Measurements from ENCODE around the gene HSPA9.

Gene HSPA9

DNA sequence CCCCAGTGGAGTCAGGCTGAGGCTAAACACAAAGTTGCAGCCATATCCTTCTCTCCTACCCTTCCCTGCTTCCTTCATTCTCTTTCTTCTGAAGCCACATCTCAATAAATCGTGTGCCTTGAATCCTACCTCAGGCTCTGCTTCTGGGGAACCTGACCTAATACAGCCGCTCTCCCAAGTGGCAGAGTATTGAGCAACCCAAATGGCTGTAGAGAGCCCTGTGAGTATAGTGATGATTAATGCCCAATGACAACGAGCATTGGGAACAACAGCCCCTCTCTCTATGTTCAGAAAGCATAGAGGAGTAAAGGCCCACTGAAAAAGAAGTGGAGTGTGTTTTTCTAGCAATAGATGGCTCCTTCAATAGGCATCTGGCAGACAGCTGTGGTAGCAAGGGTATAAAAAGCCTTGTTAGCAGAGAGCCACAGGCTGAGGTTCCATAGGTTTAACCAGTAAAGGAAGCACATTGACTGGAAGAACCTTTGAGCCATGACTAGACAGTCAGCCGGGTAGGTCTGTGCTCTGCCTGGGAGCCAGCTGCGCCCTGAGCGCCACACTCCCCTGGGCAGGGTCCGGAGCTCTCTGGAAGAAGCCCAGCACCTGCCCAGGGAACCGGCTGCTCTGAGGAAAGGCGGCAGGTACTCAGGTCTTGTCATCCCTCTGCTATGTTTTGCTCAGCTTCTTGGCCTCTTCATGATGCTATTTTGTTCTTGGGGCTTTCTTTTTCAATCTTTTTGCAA lies 22.6 kb upstream of the HSPA9 start:
- DNase-seq (ENCODE audit: insufficient read length, low spot score), result no peak
- FAIRE-seq, result no peak
- no peak for TF ChIP-seq POLR2AphosphoS5 (IDR thresholded peaks at IDR 0.05; ENCODE audit: low read depth, low read length)
- no peak for TF ChIP-seq TAF1 (IDR thresholded peaks at IDR 0.05; ENCODE audit: low read depth, low read length)
- no peak for TF ChIP-seq SPI1 (IDR thresholded peaks at IDR 0.05; ENCODE audit: low read depth, low read length)
- TF ChIP-seq POLR2A (IDR thresholded peaks at IDR 0.05; ENCODE audit: low read depth, low read length), result no peak
- TF ChIP-seq POU2F2 (IDR thresholded peaks at IDR 0.05; ENCODE audit: low read depth, low read length), result no peak
- no peak for TF ChIP-seq PAX5 (IDR thresholded peaks at IDR 0.05; ENCODE audit: insufficient read depth, low read length, severe bottlenecking)

DNA sequence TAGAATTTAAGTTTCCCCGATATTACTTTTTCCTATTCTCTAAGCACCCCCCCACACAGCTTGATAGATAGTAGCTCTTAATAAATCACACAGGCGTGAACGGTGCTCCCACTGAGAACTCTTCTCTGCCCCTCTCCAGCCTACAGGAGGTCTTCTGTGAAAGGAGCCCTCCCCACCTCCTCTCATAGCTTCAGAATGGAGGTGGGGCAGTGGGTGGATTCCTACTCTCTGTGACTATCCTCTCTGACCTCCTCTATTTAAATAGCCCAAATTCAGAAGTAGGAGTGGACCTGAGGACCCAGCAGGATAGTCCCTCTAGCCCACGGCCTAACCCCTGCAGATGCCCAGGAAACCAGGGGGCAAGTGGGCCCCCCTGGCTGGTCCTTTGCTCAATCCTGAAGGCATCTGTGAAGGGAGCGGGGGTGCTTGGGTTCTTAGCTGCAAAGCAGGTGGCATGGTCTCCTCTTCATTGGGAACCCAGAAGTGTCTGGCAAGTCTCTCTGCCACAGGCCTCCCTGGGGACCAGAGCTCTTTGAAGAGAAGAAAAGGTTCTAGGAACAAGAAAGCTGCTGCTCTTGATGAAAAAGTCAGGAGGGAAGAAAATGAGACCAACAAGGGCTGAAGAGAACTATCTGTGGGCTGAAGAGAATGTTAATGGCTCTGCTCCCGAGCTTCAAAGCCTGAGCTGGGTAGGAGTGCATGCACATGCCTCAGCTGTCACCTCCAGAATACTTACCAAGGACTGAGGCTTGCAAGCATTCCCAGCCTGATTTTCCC lies 21.1 kb upstream of the HSPA9 start:
- TF ChIP-seq PAX5 (IDR thresholded peaks at IDR 0.05; ENCODE audit: insufficient read depth, low read length, severe bottlenecking), result no peak
- TF ChIP-seq TAF1 (IDR thresholded peaks at IDR 0.05; ENCODE audit: low read depth, low read length), result no peak
- TF ChIP-seq SPI1 (IDR thresholded peaks at IDR 0.05; ENCODE audit: low read depth, low read length), result no peak
- no peak for TF ChIP-seq POU2F2 (IDR thresholded peaks at IDR 0.05; ENCODE audit: low read depth, low read length)
- FAIRE-seq, result no peak

DNA sequence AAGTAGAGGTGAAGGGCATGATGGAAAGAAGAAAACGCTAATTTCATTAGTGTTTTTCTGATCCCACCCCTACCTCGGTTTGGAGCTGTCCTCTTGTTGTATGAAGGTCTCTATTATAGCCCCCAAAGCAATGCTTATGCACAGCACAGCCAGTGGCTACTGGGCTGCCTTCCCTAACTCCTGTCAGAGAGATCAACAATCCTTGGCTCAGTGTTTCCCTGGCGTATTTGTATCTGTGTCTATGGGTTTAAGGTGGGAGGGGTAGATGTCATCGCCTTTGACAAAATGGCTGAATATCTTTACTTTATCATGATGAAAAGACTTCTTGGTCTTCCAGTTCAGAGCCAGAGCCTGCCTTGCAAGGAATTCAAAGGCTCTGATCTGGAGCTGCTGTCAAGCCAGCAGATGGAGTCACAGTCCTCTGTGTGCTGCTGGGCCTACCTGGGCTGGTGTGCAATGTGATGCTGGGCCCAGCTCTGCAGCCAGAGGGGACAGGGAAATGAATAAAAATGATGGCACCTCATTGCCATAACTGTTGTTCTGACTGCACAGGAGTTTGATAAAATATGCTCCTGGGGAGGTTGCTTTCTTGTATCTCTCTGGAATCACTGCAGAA lies 20.1 kb upstream of the HSPA9 start:
- TF ChIP-seq SPI1 (IDR thresholded peaks at IDR 0.05; ENCODE audit: low read depth, low read length), result no peak
- no peak for TF ChIP-seq POU2F2 (IDR thresholded peaks at IDR 0.05; ENCODE audit: low read depth, low read length)
- no peak for TF ChIP-seq POLR2AphosphoS5 (IDR thresholded peaks at IDR 0.05; ENCODE audit: low read depth, low read length)
- no peak for TF ChIP-seq TAF1 (IDR thresholded peaks at IDR 0.05; ENCODE audit: low read depth, low read length)
- no peak for TF ChIP-seq POLR2A (IDR thresholded peaks at IDR 0.05; ENCODE audit: low read depth, low read length)
- TF ChIP-seq PAX5 (IDR thresholded peaks at IDR 0.05; ENCODE audit: insufficient read depth, low read length, severe bottlenecking), result no peak
- peak; percentile 51 for FAIRE-seq
- no peak for DNase-seq (ENCODE audit: insufficient read length, low spot score)

More for the DNA sequence above, 21.1 kb upstream of the HSPA9 start:
- DNase-seq (ENCODE audit: insufficient read length, low spot score), result no peak

DNA sequence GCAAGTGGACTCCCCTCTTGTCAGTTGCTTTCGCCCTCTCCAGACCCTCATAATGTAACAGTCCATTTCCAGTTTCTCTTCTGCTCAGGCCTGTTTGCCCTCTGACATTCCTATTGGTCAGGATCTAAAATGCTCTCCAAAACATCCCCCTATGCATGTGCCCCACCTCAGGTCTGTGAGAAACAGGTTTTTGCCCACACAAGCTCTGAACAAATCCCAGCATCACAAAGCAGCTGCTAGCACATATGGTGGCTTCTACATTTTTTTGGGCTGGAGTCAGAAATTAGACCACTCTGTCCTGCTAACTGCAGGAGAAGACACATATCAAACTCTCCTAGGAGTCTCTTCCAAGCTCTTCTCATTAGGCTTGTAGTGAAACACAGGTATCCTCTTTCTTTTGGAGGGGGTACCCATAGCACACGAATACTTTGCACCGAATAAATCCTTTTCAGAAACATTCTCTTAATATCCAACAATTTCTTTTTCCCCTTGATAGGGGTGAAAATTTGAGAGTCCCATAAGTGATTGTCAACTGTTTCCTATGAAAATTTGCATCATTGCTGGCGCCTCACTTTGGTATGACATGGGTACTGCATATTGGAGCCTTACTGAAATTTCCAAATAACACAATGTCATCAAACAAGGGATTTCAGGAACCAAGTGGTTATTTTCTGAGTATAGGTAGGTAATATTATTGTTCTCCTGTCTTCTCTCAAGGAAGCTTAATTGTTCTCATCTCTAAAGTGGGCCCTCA lies 19.3 kb upstream of the HSPA9 start:
- TF ChIP-seq TAF1 (IDR thresholded peaks at IDR 0.05; ENCODE audit: low read depth, low read length) (no peak), PAX5 (IDR thresholded peaks at IDR 0.05; ENCODE audit: insufficient read depth, low read length, severe bottlenecking) (no peak), SPI1 (IDR thresholded peaks at IDR 0.05; ENCODE audit: low read depth, low read length) (no peak), POLR2AphosphoS5 (IDR thresholded peaks at IDR 0.05; ENCODE audit: low read depth, low read length) (no peak), POLR2A (IDR thresholded peaks at IDR 0.05; ENCODE audit: low read depth, low read length) (no peak), POU2F2 (IDR thresholded peaks at IDR 0.05; ENCODE audit: low read depth, low read length) (no peak)
- DNase-seq (ENCODE audit: insufficient read length, low spot score) (no peak), FAIRE-seq (no peak)

DNA sequence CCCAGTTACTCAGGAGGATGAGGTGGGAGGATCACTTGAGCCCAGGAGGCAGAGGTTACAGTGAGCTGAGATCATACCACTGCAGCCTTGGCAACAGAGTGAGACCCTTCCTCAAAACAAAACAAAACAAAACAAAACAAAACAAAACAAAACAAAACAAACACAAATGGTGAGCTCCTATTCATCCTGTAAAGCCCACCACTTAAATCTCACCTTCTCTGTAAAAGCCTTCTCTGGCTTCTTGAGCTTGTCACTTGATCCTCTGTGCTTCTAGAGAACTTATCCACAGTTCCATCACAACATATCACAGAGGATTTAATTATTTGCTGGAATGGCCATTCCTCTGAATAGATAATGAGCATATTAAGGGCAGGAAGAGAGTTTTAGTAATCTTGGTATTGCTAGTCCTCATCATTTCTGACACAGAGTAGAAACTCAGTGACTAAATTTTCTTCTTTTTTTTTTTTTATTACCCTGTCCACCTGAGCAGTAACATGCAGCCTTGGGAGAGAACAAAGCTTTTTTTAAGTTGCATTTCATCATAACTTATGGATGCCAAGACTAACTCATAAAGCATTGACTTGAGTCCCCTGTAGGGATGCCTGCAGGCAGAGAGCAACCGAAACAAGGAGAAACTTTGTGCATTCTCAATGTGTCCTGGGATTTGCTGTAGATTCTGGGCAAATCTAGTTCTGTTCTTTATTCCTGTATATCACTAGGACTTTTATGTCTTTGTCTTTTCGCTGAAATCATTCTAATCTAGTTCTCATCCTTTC lies 13.0 kb upstream of the HSPA9 start:
- FAIRE-seq (no peak), DNase-seq (ENCODE audit: insufficient read length, low spot score) (no peak)
- TF ChIP-seq PAX5 (IDR thresholded peaks at IDR 0.05; ENCODE audit: insufficient read depth, low read length, severe bottlenecking) (no peak), POLR2A (IDR thresholded peaks at IDR 0.05; ENCODE audit: low read depth, low read length) (no peak), SPI1 (IDR thresholded peaks at IDR 0.05; ENCODE audit: low read depth, low read length) (no peak), TAF1 (IDR thresholded peaks at IDR 0.05; ENCODE audit: low read depth, low read length) (no peak), POU2F2 (IDR thresholded peaks at IDR 0.05; ENCODE audit: low read depth, low read length) (no peak), POLR2AphosphoS5 (IDR thresholded peaks at IDR 0.05; ENCODE audit: low read depth, low read length) (no peak)

DNA sequence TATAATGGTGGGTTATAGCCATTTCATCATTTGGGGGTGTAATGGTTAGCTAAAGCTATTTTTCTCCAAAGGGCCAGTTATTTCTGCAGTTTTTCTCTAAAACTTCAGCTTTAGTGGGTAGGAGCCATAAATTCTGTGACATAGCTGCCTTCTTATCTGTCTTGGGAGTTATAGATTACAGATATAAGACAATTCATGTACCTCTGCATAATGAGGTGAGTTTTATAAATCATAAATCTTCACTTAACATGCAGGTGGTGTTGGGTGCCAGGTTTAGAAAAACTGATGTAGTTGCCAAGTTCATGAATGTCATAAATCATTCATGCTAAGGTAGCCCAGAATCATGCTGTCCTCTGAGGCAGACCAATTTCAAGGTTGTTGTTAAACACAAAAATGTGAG lies 10.0 kb upstream of the HSPA9 start:
- TF ChIP-seq POU2F2 (IDR thresholded peaks at IDR 0.05; ENCODE audit: low read depth, low read length) (no peak), TAF1 (IDR thresholded peaks at IDR 0.05; ENCODE audit: low read depth, low read length) (no peak), PAX5 (IDR thresholded peaks at IDR 0.05; ENCODE audit: insufficient read depth, low read length, severe bottlenecking) (no peak), POLR2AphosphoS5 (IDR thresholded peaks at IDR 0.05; ENCODE audit: low read depth, low read length) (no peak), SPI1 (IDR thresholded peaks at IDR 0.05; ENCODE audit: low read depth, low read length) (no peak), POLR2A (IDR thresholded peaks at IDR 0.05; ENCODE audit: low read depth, low read length) (no peak)
- DNase-seq (ENCODE audit: insufficient read length, low spot score), result no peak
- FAIRE-seq, result no peak

DNA sequence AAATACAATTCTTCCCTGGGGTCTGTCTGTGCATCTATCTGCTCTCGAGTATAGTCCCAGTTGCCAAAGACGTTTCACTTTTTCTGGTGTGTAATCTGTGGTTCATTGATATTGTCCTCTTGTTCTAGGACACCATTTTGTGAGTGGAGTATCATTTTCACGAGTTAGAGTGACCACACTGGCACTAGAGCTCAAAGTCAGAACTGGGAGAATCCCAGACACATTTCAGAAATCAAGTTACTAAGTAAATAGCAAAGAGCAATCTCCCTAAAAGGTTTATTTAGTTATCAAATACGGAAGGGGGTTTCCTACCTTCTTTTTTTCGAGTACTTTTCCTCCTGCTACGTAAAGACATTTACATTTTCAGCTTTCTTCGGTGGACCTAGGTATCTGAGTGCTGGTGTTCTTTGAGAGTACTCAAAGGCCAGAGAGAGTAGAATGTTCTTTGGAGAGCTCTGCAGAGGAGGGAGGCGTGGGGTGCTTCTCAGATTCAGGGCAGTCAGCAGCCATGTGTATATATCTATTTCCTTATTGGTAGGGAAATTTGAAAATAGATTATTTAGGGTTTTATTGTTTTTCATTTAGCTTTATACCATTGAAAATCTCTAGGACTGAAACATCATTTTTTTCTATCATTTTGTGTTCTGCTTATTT lies 8.9 kb upstream of the HSPA9 start:
- no peak for TF ChIP-seq PAX5 (IDR thresholded peaks at IDR 0.05; ENCODE audit: insufficient read depth, low read length, severe bottlenecking)
- no peak for TF ChIP-seq POU2F2 (IDR thresholded peaks at IDR 0.05; ENCODE audit: low read depth, low read length)
- no peak for TF ChIP-seq POLR2A (IDR thresholded peaks at IDR 0.05; ENCODE audit: low read depth, low read length)
- TF ChIP-seq POLR2AphosphoS5 (IDR thresholded peaks at IDR 0.05; ENCODE audit: low read depth, low read length), result no peak
- no peak for TF ChIP-seq TAF1 (IDR thresholded peaks at IDR 0.05; ENCODE audit: low read depth, low read length)
- TF ChIP-seq SPI1 (IDR thresholded peaks at IDR 0.05; ENCODE audit: low read depth, low read length), result no peak
- no peak for FAIRE-seq
- no peak for DNase-seq (ENCODE audit: insufficient read length, low spot score)

DNA sequence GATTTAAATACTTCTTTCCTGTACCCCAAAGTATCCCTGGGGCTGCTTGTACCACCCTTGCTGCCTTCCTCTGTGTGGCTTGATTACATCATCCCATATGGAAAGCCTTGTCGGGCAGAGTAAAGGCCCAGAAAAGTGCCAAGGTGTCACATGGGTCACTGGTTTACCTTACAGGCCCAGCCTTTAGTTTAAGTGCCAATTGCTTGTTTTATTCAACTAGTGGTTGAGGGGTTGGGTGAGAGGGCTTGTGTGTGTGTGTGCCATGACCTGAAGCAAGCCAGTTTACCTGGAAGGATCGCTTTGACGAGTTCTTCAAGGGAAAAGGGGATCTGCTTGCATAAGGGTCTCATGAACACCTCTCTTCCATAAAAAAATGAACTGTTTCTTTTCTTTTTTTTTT lies 7.8 kb upstream of the HSPA9 start:
- TF ChIP-seq PAX5 (IDR thresholded peaks at IDR 0.05; ENCODE audit: insufficient read depth, low read length, severe bottlenecking), result no peak
- no peak for TF ChIP-seq TAF1 (IDR thresholded peaks at IDR 0.05; ENCODE audit: low read depth, low read length)
- no peak for TF ChIP-seq SPI1 (IDR thresholded peaks at IDR 0.05; ENCODE audit: low read depth, low read length)
- TF ChIP-seq POLR2A (IDR thresholded peaks at IDR 0.05; ENCODE audit: low read depth, low read length), result no peak
- no peak for TF ChIP-seq POU2F2 (IDR thresholded peaks at IDR 0.05; ENCODE audit: low read depth, low read length)
- TF ChIP-seq POLR2AphosphoS5 (IDR thresholded peaks at IDR 0.05; ENCODE audit: low read depth, low read length), result no peak
- DNase-seq (ENCODE audit: insufficient read length, low spot score) (no peak), FAIRE-seq (no peak)
